ENCODE data around the gene PHOSPHO1. TPM values are rescaled to one million over a fixed set of nuclear protein-coding genes. Genes with fewer than 3 reads are reported as not detected.
"Not testable (repeated sequence)": the region's sequence is repeated elsewhere in the genome, so short reads cannot be mapped to it uniquely, and the experiment has no call there.

The PHOSPHO1 gene
- total and polyA plus RNA-seq, 2 experiments from 2014 or later: not detected

GRCh38 chr17:49269356-49269755 lies 38.8 kb upstream of the PHOSPHO1 start:
- H3K4me1 ChIP-seq (ENCODE audit: low read depth): no peaks in the 10 kb centered on the region
- DNase-seq (ENCODE audit: low read depth in 1 of 2, low spot score in 1 of 2): no peak
- H3K4me3 ChIP-seq: no peak overlapping the region
- H3K9me3 ChIP-seq (ENCODE audit: low read depth): no peaks in the 10 kb centered on the region
- H3K27ac ChIP-seq: no peak overlapping the region
- no peaks in the 10 kb centered on the region for H3K36me3 ChIP-seq
- H3K27me3 ChIP-seq: no peaks in the 10 kb centered on the region
- no peak for TF ChIP-seq CTCF (IDR thresholded peaks at IDR 0.05; ENCODE audit: low read depth, low read length)

- TF ChIP-seq CTCF (IDR thresholded peaks at IDR 0.05; ENCODE audit: low read depth, low read length): no peak
- H3K27ac ChIP-seq: no peak overlapping the region
- DNase-seq (ENCODE audit: low read depth in 1 of 2, low spot score in 1 of 2): no peak
- no peaks in the 10 kb centered on the region for H3K9me3 ChIP-seq (ENCODE audit: low read depth)
- no peaks in the 10 kb centered on the region for H3K4me1 ChIP-seq (ENCODE audit: low read depth)
- no peaks in the 10 kb centered on the region for H3K27me3 ChIP-seq
- no peaks in the 10 kb centered on the region for H3K36me3 ChIP-seq
- no peak overlapping the region for H3K4me3 ChIP-seq
Measured at GRCh38 chr17:49267912-49268311, 37.3 kb upstream of the PHOSPHO1 start.

GRCh38 chr17:49266233-49266632 lies 35.6 kb upstream of the PHOSPHO1 start:
- Histone ChIP-seq H3K4me3 (no peak overlapping the region), H3K9me3 (ENCODE audit: low read depth) (no peaks in the 10 kb centered on the region), H3K27ac (no peak overlapping the region), H3K27me3 (peaks cover 4% of the 10 kb centered on the region), H3K36me3 (no peaks in the 10 kb centered on the region), H3K4me1 (ENCODE audit: low read depth) (no peaks in the 10 kb centered on the region)
- no peak for DNase-seq (ENCODE audit: low read depth in 1 of 2, low spot score in 1 of 2)
- no peak for TF ChIP-seq CTCF (IDR thresholded peaks at IDR 0.05; ENCODE audit: low read depth, low read length)

GRCh38 chr17:49261540-49261939 lies 31.0 kb upstream of the PHOSPHO1 start:
- H3K27me3 ChIP-seq: peaks cover 13% of the 10 kb centered on the region
- not testable (repeated sequence) for H3K27ac ChIP-seq; H3K36me3 ChIP-seq; H3K9me3 ChIP-seq (ENCODE audit: low read depth); H3K4me3 ChIP-seq; H3K4me1 ChIP-seq (ENCODE audit: low read depth); DNase-seq (ENCODE audit: low read depth in 1 of 2, low spot score in 1 of 2)

GRCh38 chr17:49260817-49261291 lies 30.3 kb upstream of the PHOSPHO1 start:
- H3K27ac ChIP-seq: no peak overlapping the region
- peaks cover 13% of the 10 kb centered on the region for H3K27me3 ChIP-seq
- no peaks in the 10 kb centered on the region for H3K36me3 ChIP-seq
- H3K4me3 ChIP-seq: peak overlapping the region; percentile 31
- no peak for DNase-seq (ENCODE audit: low read depth in 1 of 2, low spot score in 1 of 2)
- no peak for TF ChIP-seq CTCF (IDR thresholded peaks at IDR 0.05; ENCODE audit: low read depth, low read length)
- H3K9me3 ChIP-seq (ENCODE audit: low read depth): no peaks in the 10 kb centered on the region
- H3K4me1 ChIP-seq (ENCODE audit: low read depth): no peaks in the 10 kb centered on the region

GRCh38 chr17:49260011-49260816 lies 29.6 kb upstream of the PHOSPHO1 start:
- Histone ChIP-seq H3K4me3 (peak overlapping the region; percentile 31), H3K27me3 (peaks cover 13% of the 10 kb centered on the region), H3K9me3 (ENCODE audit: low read depth) (no peaks in the 10 kb centered on the region), H3K4me1 (ENCODE audit: low read depth) (no peaks in the 10 kb centered on the region), H3K36me3 (no peaks in the 10 kb centered on the region), H3K27ac (no peak overlapping the region)
- peak; percentile 65 to 86 for DNase-seq (ENCODE audit: low read depth in 1 of 2, low spot score in 1 of 2)
- no peak for TF ChIP-seq CTCF (IDR thresholded peaks at IDR 0.05; ENCODE audit: low read depth, low read length)
